H1 (cell line): ENCODE data around the gene UTS2R. TPM values are rescaled to one million over a fixed set of nuclear protein-coding genes. Genes with fewer than 3 reads are reported as not detected.
"Not testable (repeated sequence)": the region's sequence is repeated elsewhere in the genome, so short reads cannot be mapped to it uniquely, and the experiment has no call there.

ENCODE experiments used
- CTCF ChIA-PET: fragments of 300-600 bp; sonication (Branson Sonifier 250); formaldehyde crosslinking; loops from one replicate; lab custom pipeline; 2021; ENCODE audit not compliant: partially characterized antibody; lab: Charles Lee
- POLR2A ChIA-PET: fragments of 300-600 bp; sonication (Branson Sonifier 250); formaldehyde crosslinking; loops from one replicate; lab custom pipeline; 2021; ENCODE audit warnings: inconsistent platforms; ENCODE audit not compliant: partially characterized antibody; lab: Charles Lee
- DNase-seq, 2 experiments: peaks; one replicate each; pipeline versions ENCODE4 v3.0.0 to v3.0.0-alpha.2; 2010 to 2022; ENCODE audit warnings: low spot score in 2 of 2, low read depth in 1 of 2, mixed read lengths in 1 of 2
- FAIRE-seq: peaks from 2 replicates; lab custom pipeline; 2011; peaks lifted over from hg19 to GRCh38; lab: Jason Lieb, UNC
- H2AFZ ChIP-seq: 2 replicates; pipeline ENCODE4 v1.8.1; 2012; ENCODE audit warnings: low read length, inconsistent platforms
- H2AK5ac ChIP-seq: 2 replicates; pipeline ENCODE4 v1.6.1; 2013; ENCODE audit warnings: low read depth, low read length
- H2BK120ac ChIP-seq: replicated peaks from 2 replicates; pipeline ENCODE3; 2013; ENCODE audit warnings: low read depth, low read length, inconsistent platforms
- H2BK12ac ChIP-seq: 2 replicates; pipeline ENCODE4 v1.6.1; 2013; ENCODE audit warnings: low read depth, low read length
- H2BK15ac ChIP-seq: 2 replicates; pipeline ENCODE4 v1.6.1; 2013; ENCODE audit warnings: low read length
- H2BK20ac ChIP-seq: 2 replicates; pipeline ENCODE4 v1.6.1; 2013; ENCODE audit warnings: low read length
- H2BK5ac ChIP-seq: 2 replicates; pipeline ENCODE4 v1.6.1; 2013; ENCODE audit warnings: low read depth, low read length
- H3K14ac ChIP-seq: 2 replicates; pipeline ENCODE4 v1.6.1; 2013; ENCODE audit warnings: inconsistent platforms; ENCODE audit not compliant: insufficient read length
- H3K18ac ChIP-seq: 2 replicates; pipeline ENCODE4 v1.6.1; 2013; ENCODE audit warnings: low read length; ENCODE audit errors: extremely low read depth
- H3K23ac ChIP-seq: 2 replicates; pipeline ENCODE4 v1.6.1; 2013; ENCODE audit warnings: inconsistent platforms; ENCODE audit not compliant: insufficient read length
- H3K23me2 ChIP-seq: 2 replicates; pipeline ENCODE4 v1.6.1; 2013; ENCODE audit warnings: low read depth, low read length
- H3K27ac ChIP-seq: 2 replicates; pipeline ENCODE4 v1.6.1; 2011; ENCODE audit warnings: low read depth, low read length, inconsistent platforms
- H3K27me3 ChIP-seq, 4 experiments: replicated peaks in 1 of 4; 1 replicate in 1 of 4; 2 replicates in 3 of 4; pipeline versions ENCODE4 v1.6.1 to v1.8.1; 2011 to 2013; ENCODE audit warnings: low read length in 3 of 4, mild to moderate bottlenecking in 3 of 4, inconsistent platforms in 2 of 4, mixed read lengths in 2 of 4, moderate library complexity in 1 of 4; ENCODE audit not compliant: control insufficient read depth in 3 of 4, insufficient read depth in 3 of 4; ENCODE audit errors: extremely low read depth in 1 of 4
- H3K36me3 ChIP-seq, 4 experiments: 2 replicates each; pipeline versions ENCODE4 v1.6.1 to v1.8.1; 2011 to 2013; ENCODE audit warnings: mild to moderate bottlenecking in 4 of 4, low read length in 3 of 4, moderate library complexity in 2 of 4, control low read depth in 1 of 4, inconsistent platforms in 1 of 4; ENCODE audit not compliant: insufficient read depth in 4 of 4, control insufficient read depth in 2 of 4
- H3K4ac ChIP-seq: replicated peaks from 2 replicates; pipeline ENCODE3; 2013; ENCODE audit warnings: low read length, low read depth, mixed read lengths, inconsistent platforms; ENCODE audit not compliant: insufficient read length
- H3K4me1 ChIP-seq, 4 experiments: replicated peaks in 1 of 4; 1 replicate in 1 of 4; 2 replicates in 3 of 4; pipeline versions ENCODE4 v1.6.1 to v1.8.1; 2011 to 2013; ENCODE audit warnings: low read length in 3 of 4, inconsistent platforms in 2 of 4, mixed read lengths in 1 of 4; ENCODE audit not compliant: insufficient read depth in 4 of 4, control insufficient read depth in 3 of 4
- H3K4me2 ChIP-seq, 2 experiments: 2 replicates each; pipeline versions ENCODE4 v1.6.1 to v1.8.1; 2011 to 2013; ENCODE audit warnings: low read depth in 2 of 2, low read length in 2 of 2, control low read depth in 1 of 2, inconsistent platforms in 1 of 2, mild to moderate bottlenecking in 1 of 2; ENCODE audit not compliant: insufficient read depth in 1 of 2
- H3K4me3 ChIP-seq, 4 experiments: fragments of 200-600, 300-600 bp in 1 of 4; sonication (generic), shearing (Covaris generic), sonication (Bioruptor Twin) in 1 of 4; 2 replicates each; pipeline versions ENCODE4 v1.5.1 to v1.8.1; 2011 to 2016; ENCODE audit warnings: low read length in 4 of 4, low read depth in 3 of 4, control low read depth in 2 of 4, inconsistent platforms in 2 of 4, mild to moderate bottlenecking in 2 of 4, mixed read lengths in 1 of 4, moderate library complexity in 1 of 4; ENCODE audit not compliant: insufficient read depth in 2 of 4; ENCODE audit errors: extremely low read depth in 1 of 4
- H3K56ac ChIP-seq: replicated peaks from 2 replicates; pipeline ENCODE3; 2013; ENCODE audit warnings: low read depth, mild to moderate bottlenecking, mixed read lengths, low read length, inconsistent platforms; ENCODE audit not compliant: insufficient read length
- H3K79me1 ChIP-seq: 2 replicates; pipeline ENCODE4 v1.6.1; 2013; ENCODE audit warnings: low read depth, low read length, control low read depth
- H3K79me2 ChIP-seq, 2 experiments: 2 replicates each; pipeline versions ENCODE4 v1.6.1 to v1.8.1; 2012 to 2013; ENCODE audit warnings: low read length in 2 of 2, mild to moderate bottlenecking in 2 of 2, inconsistent platforms in 1 of 2; ENCODE audit not compliant: insufficient read depth in 2 of 2, control insufficient read depth in 1 of 2
- H3K9ac ChIP-seq, 4 experiments: replicated peaks in 1 of 4; 1 replicate in 1 of 4; 2 replicates in 3 of 4; pipeline versions ENCODE4 v1.6.1 to v1.8.1; 2011 to 2013; ENCODE audit warnings: low read depth in 3 of 4, low read length in 3 of 4, control low read depth in 2 of 4, mild to moderate bottlenecking in 2 of 4, moderate library complexity in 2 of 4, inconsistent platforms in 1 of 4; ENCODE audit errors: extremely low read depth in 1 of 4
- H3K9me3 ChIP-seq, 2 experiments: 2 replicates each; pipeline versions ENCODE4 v1.6.1 to v1.8.1; 2012 to 2013; ENCODE audit warnings: mild to moderate bottlenecking in 2 of 2, moderate library complexity in 2 of 2, control low read depth in 1 of 2, inconsistent platforms in 1 of 2, low read depth in 1 of 2, low read length in 1 of 2, mixed read lengths in 1 of 2; ENCODE audit not compliant: insufficient read depth in 2 of 2
- H4K20me1 ChIP-seq, 2 experiments: replicated peaks in 1 of 2; 2 replicates each; pipeline versions ENCODE3 to v1.8.1; 2011 to 2013; ENCODE audit warnings: inconsistent platforms in 2 of 2, low read length in 2 of 2, mild to moderate bottlenecking in 1 of 2; ENCODE audit not compliant: insufficient read depth in 2 of 2, control insufficient read depth in 1 of 2
- H4K5ac ChIP-seq: 2 replicates; pipeline ENCODE4 v1.6.1; 2013; ENCODE audit warnings: low read length, low read depth, mixed read lengths, inconsistent platforms; ENCODE audit not compliant: insufficient read length
- H4K8ac ChIP-seq: 2 replicates; pipeline ENCODE4 v1.8.0; 2013; ENCODE audit warnings: mild to moderate bottlenecking, moderate library complexity, low read length, inconsistent platforms; ENCODE audit not compliant: insufficient read depth; ENCODE audit errors: extremely low read depth
- H4K91ac ChIP-seq: replicated peaks from 2 replicates; pipeline ENCODE3; 2013; ENCODE audit warnings: low read length, mixed read lengths, inconsistent platforms; ENCODE audit not compliant: insufficient read length
- WGBS, 2 experiments: shearing (Covaris generic) in 1 of 2; methylation state at CpG; one replicate each; pipeline versions ENCODE4 v1.1.6 to v1.1.7; 2013 to 2015; ENCODE audit warnings: low lambda C conversion rate in 2 of 2, mixed read lengths in 2 of 2, inconsistent platforms in 1 of 2, low coverage in 1 of 2, missing lambda C conversion rate in 1 of 2; ENCODE audit not compliant: insufficient replicate concordance in 2 of 2, insufficient coverage in 1 of 2, insufficient read length in 1 of 2; ENCODE audit errors: extremely low coverage in 1 of 2, missing lambda C conversion rate in 1 of 2; 5-methylcytosine and 5-hydroxymethylcytosine counted together
- polyA plus RNA-seq, 7 experiments: library from polyadenylated mRNA; depleted of rRNA in 3 of 7; stranded (reverse) in 5 of 7; unstranded in 2 of 7; fragments of >200 nt in 5 of 7; fragments of 200-250 nt in 2 of 7; gene quantifications; 1 replicate in 5 of 7; 2 replicates in 1 of 7; 4 replicates in 1 of 7; pipeline versions ENCODE4 v1.2.1 to v1.2.3, GENCODE V29; 2011 to 2013; ENCODE audit warnings: missing spikeins in 2 of 7, mixed read lengths in 2 of 7
- total RNA-seq: library from RNA; stranded (reverse); fragmentation: NEBNext Ultra II Directional; extraction: Animal tissue kit (Norgen Biotek cat#: 25700); gene quantifications from 2 replicates; pipeline ENCODE4 v1.2.1, GENCODE V29; 2021

The UTS2R gene
- total and polyA plus RNA-seq, 2 of the 8 experiments (the other 6 are each of a cell fraction or from before 2014, with no cell fraction given), result 0.27 TPM; not detected in 1

DNA sequence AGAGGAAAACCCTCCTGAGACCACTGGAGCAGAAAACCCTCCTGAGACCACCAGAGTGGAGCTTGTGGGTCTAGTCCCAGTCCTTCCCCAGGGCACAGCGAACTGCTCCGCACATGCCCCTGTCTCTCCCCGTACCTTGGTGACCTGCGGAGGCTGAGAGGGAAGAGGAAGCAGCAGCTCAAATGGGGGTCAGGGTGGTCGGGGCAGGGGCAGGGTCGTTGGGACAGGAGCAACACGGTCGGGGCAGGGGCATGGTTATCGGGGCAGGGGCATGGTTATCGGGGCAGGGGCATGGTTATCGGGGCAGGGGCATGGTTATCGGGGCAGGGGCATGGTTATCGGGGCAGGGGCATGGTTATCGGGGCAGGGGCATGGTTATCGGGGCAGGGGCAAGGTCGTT, 40.5 kb downstream of the UTS2R start:
- not testable (repeated sequence) for H3K9ac ChIP-seq, H2BK15ac ChIP-seq, H3K4me1 ChIP-seq, H3K4me3 ChIP-seq, H4K91ac ChIP-seq, H3K18ac ChIP-seq, FAIRE-seq, H2BK120ac ChIP-seq, H4K5ac ChIP-seq, DNase-seq, H3K36me3 ChIP-seq, H3K9me3 ChIP-seq, H2BK5ac ChIP-seq, H3K4ac ChIP-seq, H2BK12ac ChIP-seq, H3K4me2 ChIP-seq, H3K79me2 ChIP-seq, H2AK5ac ChIP-seq, H4K20me1 ChIP-seq, H4K8ac ChIP-seq, H3K79me1 ChIP-seq, H2BK20ac ChIP-seq, H3K27ac ChIP-seq, H3K27me3 ChIP-seq, H3K23me2 ChIP-seq, H3K56ac ChIP-seq, H2AFZ ChIP-seq, H3K23ac ChIP-seq, H3K14ac ChIP-seq
- WGBS, 2 experiments, result 89% methylated on average over 7 of the region's 16 CpGs; no CpG with 5 or more reads in 1 of the 2 experiments
- CTCF ChIA-PET, result interaction anchor here (0.5 to 1.0 kb wide), 4 partner anchors 42 to 471 kb away, joined by 3 to 4 read pairs (median 3); no protein-coding TSS in a partner anchor
- POLR2A ChIA-PET, result interaction anchor here (0.6 to 1.5 kb wide), 2 partner anchors 22 to 29 kb away, joined by 4 read pairs; no protein-coding TSS in a partner anchor
